ENCODE measurements around the gene HSPB6.

DNA sequence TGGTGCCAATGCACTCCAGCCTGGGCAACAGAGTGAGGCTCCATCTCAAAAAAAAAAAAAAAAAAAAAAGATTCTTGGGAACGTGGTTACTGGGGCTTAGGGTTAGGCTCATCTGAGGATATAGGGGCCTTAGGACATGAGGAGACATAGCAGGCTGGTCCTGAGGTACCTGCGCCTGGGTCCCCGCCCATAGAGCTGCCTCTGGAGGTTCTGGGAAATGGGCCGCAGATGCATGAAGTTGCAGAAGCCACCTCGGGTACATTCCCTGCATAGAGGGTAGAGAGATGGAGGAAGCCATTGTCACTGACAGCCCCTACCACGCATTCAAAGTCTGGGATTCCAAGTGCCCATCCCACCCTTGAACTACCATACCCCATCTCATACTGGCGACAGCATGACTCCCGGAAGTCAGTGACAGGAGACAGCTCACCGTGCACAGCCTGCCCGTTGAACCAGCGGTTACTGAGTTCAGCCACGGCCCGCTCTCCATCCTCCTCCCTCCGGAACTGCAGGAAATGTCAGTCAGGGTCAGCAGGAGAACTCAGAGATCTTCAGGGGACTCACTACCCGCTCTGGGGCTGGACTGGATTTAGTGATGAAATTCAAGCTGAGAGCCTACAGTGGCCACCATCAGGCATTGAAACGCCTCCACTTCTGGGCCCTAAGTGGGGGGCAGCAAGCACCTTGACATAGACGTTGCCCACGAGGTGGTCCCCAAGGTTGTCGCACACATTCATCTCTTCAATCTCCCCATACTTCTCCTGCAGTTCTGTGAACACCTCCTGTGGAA lies 13.0 kb downstream of the HSPB6 start:
- TF ChIP-seq, protein P1, sequence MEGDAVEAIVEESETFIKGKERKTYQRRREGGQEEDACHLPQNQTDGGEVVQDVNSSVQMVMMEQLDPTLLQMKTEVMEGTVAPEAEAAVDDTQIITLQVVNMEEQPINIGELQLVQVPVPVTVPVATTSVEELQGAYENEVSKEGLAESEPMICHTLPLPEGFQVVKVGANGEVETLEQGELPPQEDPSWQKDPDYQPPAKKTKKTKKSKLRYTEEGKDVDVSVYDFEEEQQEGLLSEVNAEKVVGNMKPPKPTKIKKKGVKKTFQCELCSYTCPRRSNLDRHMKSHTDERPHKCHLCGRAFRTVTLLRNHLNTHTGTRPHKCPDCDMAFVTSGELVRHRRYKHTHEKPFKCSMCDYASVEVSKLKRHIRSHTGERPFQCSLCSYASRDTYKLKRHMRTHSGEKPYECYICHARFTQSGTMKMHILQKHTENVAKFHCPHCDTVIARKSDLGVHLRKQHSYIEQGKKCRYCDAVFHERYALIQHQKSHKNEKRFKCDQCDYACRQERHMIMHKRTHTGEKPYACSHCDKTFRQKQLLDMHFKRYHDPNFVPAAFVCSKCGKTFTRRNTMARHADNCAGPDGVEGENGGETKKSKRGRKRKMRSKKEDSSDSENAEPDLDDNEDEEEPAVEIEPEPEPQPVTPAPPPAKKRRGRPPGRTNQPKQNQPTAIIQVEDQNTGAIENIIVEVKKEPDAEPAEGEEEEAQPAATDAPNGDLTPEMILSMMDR (IDR thresholded peaks at IDR 0.05), result no peak
- no peak for TF ChIP-seq POLR2A (IDR thresholded peaks at IDR 0.05)

Measured in ovary (tissue), 3 donors.